ENCODE data around the gene OSBPL1A. TPM values are rescaled to one million over a fixed set of nuclear protein-coding genes. Genes with fewer than 3 reads are reported as not detected.

The OSBPL1A gene
- total and polyA plus RNA-seq, 10 of the 15 experiments (the other 5 are each of a cell fraction or from before 2014, with no cell fraction given), result 0.02 to 0.83 (median 0.11) TPM; not detected in 6

- in situ Hi-C loops (cut with MboI) (no loop called here), intact Hi-C loops (cut with micrococcal nuclease; ENCODE audit: unreplicated experiment) (no loop called here)
- DNase-seq (ENCODE audit: low read depth, low spot score) (no peak), FAIRE-seq (no peak), ATAC-seq (no peak)
- H3K4me2 ChIP-seq (ENCODE audit: control insufficient read depth, insufficient read depth), result no peak overlapping the region
- no peaks in the 10 kb centered on the region for H4K20me1 ChIP-seq (ENCODE audit: control insufficient read depth, insufficient read depth)
- SMC1A ChIA-PET (ENCODE audit: uncharacterized antibody, unreplicated experiment), result interaction anchor here (0.5 to 6.5 kb wide), 4 partner anchors 9 to 1740 kb away, joined by 3 to 48 read pairs (median 4); no protein-coding TSS in a partner anchor
- no peak overlapping the region for H2AFZ ChIP-seq (ENCODE audit: control insufficient read depth, low read depth, low read length)
- no peaks in the 10 kb centered on the region for H3K36me3 ChIP-seq (ENCODE audit: control insufficient read depth in 2 of 2, insufficient read depth in 2 of 2, low read length in 1 of 2)
- peaks cover 0 to 9% of the 10 kb centered on the region in 2 experiments; a peak in 2 of 4 replicates for H3K27me3 ChIP-seq (replicated peaks in 1 of 2; ENCODE audit: control insufficient read depth in 2 of 2, insufficient read depth in 2 of 2, low read length in 1 of 2)
- H3K79me2 ChIP-seq (ENCODE audit: control insufficient read depth, insufficient read depth, low read length), result no peaks in the 10 kb centered on the region
- H3K27ac ChIP-seq (ENCODE audit: control insufficient read depth, insufficient read depth), result no peak overlapping the region
- H3K4me1 ChIP-seq (ENCODE audit: control insufficient read depth, insufficient read depth, low read length), result peaks cover 21% of the 10 kb centered on the region
- H3K4me3 ChIP-seq, result no peak overlapping the region
- no peak overlapping the region for H3K9ac ChIP-seq (ENCODE audit: control insufficient read depth, insufficient read depth, low read length)
- POLR2A ChIA-PET, result no interaction called here
- no TSS peak for BruUV-seq (replicated peaks)
- RAD21 ChIA-PET (ENCODE audit: unreplicated experiment), result interaction anchor here (0.6 to 1.5 kb wide), 2 partner anchors 11 to 48 kb away, joined by 3 to 14 read pairs; no protein-coding TSS in a partner anchor
- CTCF ChIA-PET, result interaction anchor here (1.0 to 6.2 kb wide), 3 partner anchors 9 to 301 kb away, joined by 3 to 69 read pairs (median 6); no protein-coding TSS in a partner anchor
- WGBS (ENCODE audit: insufficient coverage, insufficient replicate concordance, low lambda C conversion rate, missing lambda C conversion rate), result 78% methylated on average over 5 of the region's 5 CpGs
- H3K9me3 ChIP-seq (replicated peaks; ENCODE audit: control insufficient read depth, insufficient read depth, low read length), result no peaks in the 10 kb centered on the region
- TF ChIP-seq ZBTB11 (CRISPR knock-in tag; IDR thresholded peaks at IDR 0.05) (no peak), NBN (IDR thresholded peaks at IDR 0.05) (no peak), ATF2 (IDR thresholded peaks at IDR 0.05; ENCODE audit: low read length) (no peak), RFX5 (IDR thresholded peaks at IDR 0.05; ENCODE audit: low read depth, low read length) (no peak), SKIL (IDR thresholded peaks at IDR 0.05; ENCODE audit: low read depth, poor library complexity, severe bottlenecking) (no peak), USF2 (IDR thresholded peaks at IDR 0.05; ENCODE audit: borderline replicate concordance, low read depth, low read length) (no peak), SRF (IDR thresholded peaks at IDR 0.05; ENCODE audit: low read depth in 2 of 2, low read length in 2 of 2) (no peak), DPF2 (IDR thresholded peaks at IDR 0.05) (no peak), PML (IDR thresholded peaks at IDR 0.05; ENCODE audit: low read length) (no peak), IRF5 (IDR thresholded peaks at IDR 0.05; ENCODE audit: borderline replicate concordance) (no peak)
Measured at GRCh38 chr18:24188120-24188519, 209.5 kb downstream of the OSBPL1A start.
